ENCODE results near the gene CCM2L.

CCM2L gene

DNA sequence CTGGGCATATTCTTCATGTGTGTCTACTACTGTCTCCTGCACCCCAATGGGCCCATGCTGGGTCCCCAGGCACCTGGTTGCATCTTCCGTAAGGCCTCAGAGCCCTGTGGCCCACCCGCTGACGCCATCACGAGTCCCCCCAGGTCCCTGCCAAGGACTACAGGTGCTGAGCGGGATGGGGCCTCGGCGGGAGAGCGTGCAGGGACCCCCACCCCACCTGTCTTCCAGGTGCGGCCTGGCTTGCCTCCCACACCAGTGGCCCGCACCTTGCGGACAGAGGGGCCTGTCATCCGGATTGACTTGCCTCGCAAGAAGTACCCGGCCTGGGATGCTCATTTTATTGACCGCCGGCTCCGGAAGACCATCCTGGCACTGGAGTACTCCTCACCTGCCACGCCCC is 13.2 kb upstream of the CCM2L start:
- DNase-seq (ENCODE audit: low read depth), result no peak

- DNase-seq (ENCODE audit: low read depth), result no peak
Measured at GRCh38 chr20:31998246-31998645, 12.0 kb upstream of the CCM2L start.

DNA sequence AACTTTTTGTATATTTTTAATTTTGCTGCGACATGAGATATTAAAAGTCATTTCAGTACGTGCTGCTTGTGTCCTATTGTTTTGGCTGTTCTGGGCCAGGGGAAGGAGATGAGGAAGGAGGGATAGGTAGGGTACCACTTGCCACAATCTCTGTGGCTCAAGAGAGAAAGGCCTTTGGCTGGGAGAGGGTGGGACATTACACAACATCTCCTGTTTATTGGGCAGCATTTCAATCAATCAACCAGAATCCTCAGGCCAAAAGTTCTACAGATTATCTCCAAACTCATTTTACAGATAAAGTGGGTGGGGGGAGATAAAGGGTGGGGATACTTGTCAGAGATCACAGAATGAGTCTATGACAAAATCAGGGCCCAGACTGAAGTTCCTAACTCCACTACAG is 6.9 kb upstream of the CCM2L start:
- no peak for DNase-seq (ENCODE audit: low read depth)

GRCh38 chr20:32004963-32005362 is 5.3 kb upstream of the CCM2L start:
- DNase-seq (ENCODE audit: low read depth), result no peak

GRCh38 chr20:32006053-32006452 is 4.2 kb upstream of the CCM2L start:
- no peak for DNase-seq (ENCODE audit: low read depth)

DNA sequence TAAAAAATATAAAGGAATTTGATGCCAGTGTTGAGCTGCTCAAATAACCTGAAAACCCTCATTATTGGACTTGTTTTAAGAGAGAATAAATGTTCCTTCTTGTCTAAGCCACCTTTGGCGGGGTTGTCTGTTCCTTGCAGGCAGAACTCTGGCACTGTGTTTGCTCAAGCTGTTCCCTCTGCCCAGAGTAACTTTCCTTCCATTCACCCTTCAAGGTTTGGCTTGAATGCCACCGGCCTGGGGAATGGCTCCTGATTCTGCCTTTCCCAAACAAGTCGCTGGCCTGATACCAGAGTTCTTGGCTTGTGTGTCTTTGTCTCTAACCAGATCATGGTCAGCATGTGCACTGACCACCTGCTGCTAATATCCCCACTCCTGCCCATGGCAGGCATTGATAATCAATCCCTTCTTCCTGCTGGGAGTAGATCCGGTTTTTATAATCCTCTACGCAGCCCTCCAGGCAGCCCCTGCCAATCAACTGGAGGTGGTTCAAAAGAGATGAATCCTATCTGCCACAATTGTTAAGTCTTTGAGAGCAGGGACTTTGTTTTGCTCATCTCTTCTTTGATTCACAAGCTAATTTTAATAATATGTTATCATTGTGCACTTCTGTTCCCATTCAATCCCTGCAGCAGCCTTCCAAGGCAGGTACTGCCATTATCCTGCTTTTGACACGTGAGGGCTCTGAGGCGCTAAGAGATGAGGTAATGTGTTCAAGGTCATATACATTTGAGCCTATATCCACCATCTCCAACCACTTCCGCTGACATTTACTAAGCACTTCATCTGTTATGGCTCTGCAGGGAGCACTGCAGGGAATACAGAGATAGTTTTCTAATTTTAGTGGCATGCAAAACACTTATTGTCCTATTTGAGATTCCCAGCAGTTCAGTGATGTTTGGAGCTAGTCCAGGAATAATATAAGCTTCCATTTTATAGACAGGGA is 3.1 kb upstream of the CCM2L start:
- DNase-seq (ENCODE audit: low read depth), result no peak

- DNase-seq (ENCODE audit: low read depth), result no peak
Measured at GRCh38 chr20:32007787-32008616, 2.2 kb upstream of the CCM2L start.

DNA sequence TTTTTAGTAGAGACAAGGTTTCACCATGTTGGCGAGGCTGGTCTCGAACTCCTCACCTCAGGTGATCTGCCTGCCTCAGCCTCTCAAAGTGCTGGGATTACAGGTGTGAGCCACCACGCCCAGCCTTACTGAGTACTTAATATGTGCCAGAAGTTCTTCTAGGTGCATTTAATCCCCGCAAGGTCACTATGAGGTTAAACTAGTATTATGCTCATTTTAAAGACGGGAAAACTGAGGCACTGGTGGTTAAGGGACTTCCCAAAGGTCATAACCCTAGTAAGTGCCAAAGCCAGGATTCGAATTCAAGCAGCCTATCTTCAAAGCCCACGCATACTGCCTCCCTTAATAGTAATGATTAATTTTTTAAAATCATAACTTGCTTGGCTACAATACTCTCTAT is 674 bp upstream of the CCM2L start:
- no peak for DNase-seq (ENCODE audit: low read depth)

DNA sequence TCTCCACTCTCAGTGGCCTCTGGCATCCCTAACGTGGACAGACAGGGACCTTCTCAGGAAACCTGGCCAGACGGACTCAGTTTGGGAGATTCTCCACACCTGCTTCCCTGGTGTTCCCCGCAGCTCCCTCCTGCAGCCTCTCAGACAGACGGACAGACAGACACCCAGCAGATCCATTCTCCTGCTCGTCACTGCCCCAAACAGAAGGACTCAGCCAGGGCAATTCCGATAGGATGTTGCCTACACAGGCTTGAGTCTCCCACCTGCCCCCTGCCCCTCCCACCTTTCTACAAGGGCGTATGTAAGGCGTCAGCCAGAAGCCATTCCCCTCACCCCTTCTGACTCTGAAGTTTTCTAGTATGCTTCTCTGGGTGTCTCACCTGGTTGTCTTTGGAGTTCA is 428 bp downstream of the CCM2L start:
- DNase-seq (ENCODE audit: low read depth), result no peak

- DNase-seq (ENCODE audit: low read depth), result no peak
Measured at GRCh38 chr20:32012159-32012688, 2.0 kb downstream of the CCM2L start.

GRCh38 chr20:32013326-32013725 is 3.1 kb downstream of the CCM2L start:
- no peak for DNase-seq (ENCODE audit: low read depth)

GRCh38 chr20:32017711-32018251 is 7.5 kb downstream of the CCM2L start:
- DNase-seq (ENCODE audit: low read depth), result no peak

- DNase-seq (ENCODE audit: low read depth), result no peak
Measured at GRCh38 chr20:32018269-32019155, 8.3 kb downstream of the CCM2L start.

DNA sequence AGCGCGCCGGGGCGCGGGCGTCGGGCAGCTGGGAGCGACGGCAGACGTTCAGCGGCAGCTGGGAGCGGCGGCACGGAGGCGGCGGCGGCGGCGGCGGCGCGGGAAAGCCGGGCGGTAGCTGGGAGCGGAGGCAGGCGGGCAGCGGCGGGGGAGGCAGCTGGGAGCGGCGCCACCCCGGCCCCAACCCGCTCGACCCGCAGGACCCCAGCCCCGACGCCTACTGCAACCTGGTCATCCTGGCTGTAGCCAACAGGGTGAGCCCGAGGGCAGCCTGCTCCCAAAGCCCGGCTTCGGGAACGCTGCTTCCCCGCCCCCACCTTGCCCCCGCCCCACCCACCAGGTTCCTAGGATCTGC is 8.9 kb downstream of the CCM2L start:
- DNase-seq (ENCODE audit: low read depth), result no peak

DNA sequence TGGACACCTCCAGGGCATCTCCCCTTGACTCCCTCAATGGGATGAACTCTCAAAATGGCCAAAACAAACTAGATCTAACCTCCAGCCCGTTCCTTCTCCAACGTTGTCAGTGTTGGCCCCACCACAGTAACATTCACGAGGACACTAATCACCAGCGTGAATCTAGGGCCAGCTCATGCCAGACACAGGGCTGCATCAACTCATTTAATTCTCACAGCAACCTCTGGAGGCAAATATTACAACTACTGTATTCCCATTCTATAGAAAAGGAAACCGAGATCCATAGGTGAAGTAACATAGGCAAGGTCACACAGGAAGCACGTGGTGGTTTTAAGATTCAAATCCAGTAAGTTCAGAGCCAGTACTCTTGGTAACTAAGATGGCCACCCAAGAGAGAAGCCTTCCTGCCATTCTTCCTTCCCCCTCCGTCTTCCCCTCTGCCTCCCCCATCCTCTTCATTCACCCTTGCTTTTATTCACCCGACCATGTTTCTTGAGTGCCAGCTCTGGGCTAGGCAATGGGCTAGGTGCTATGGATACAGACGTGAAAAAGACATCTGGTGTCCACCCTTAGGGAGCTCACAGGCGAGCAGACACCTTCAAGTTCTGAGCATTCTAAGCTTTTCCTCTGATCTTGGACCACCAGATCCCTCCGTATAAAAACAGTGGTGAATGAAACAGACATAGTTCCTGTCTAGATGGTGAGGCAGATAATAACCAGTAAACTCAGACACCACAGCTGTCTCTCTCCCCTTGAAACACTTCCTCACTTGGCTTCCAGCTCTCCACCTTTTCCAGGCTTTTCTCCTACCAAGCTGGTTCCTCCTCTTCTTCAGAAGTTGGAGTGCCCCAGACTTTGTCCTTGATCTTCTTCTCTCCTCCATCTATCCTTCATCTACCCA is 9.6 kb downstream of the CCM2L start:
- no peak for DNase-seq (ENCODE audit: low read depth)

GRCh38 chr20:32021091-32021490 is 10.9 kb downstream of the CCM2L start:
- no peak for DNase-seq (ENCODE audit: low read depth)

DNA sequence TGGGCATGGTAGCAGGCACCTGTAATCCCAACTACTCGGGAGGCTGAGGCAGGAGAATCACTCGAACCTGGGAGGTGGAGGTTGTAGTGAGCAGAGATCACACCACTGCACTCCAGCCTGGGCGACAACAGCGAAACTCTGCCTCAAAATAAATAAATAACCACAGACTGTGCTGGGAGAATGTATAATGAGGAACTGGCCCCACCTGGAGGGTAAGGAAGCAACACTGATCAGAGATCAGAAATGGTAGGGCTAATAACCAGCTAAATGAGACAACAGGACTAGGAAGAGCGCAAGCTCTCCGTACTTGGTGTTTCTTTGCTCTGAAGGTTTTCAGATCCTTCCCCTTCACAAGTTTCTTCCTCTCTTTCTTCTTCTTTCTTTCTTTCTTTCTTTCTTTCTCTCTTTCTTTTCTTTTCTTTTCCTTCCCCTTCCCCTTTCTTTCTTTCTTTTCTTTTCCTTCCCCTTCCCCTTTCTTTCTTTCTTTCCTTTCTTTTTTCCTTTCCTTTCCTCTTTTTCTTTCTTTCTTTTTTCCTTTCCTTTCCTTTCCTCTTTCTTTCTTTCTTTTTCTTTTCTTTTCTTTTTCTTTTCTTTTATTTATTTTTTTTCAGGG is 14.6 kb downstream of the CCM2L start:
- no peak for DNase-seq (ENCODE audit: low read depth)

DNA sequence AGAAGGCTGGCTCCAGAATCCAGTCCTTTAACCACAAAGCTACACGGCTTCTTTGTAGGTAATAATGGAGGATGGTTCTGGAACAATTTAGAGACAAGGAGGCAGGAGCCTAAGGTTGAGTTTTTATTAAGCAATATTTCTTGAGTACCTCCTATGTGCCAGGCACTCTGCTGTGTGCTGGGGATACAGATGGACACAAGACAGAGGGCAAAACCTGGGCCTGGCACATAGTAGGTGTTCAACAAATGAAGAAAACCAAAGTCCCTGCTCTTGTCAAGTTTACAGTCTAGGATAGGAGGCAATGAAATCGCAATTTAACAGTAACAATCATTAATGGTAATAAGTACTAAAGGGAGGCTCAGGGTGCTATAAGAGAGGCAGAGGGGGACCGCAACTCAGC is 17.4 kb downstream of the CCM2L start:
- no peak for DNase-seq (ENCODE audit: low read depth)

GRCh38 chr20:32028647-32029372 is 18.6 kb downstream of the CCM2L start:
- no peak for DNase-seq (ENCODE audit: low read depth)
